Peyer's patch (tissue), 4 donors: ENCODE measurements around the gene IL34.

Experiments used
- POLR2A ChIP-seq, 2 donors: fragments of 450-650 bp; IDR thresholded peaks; one replicate each; pipeline ENCODE4 v1.5.1; 2017; ENCODE audit warnings: antibody characterized with exemption in 2 of 2, mild to moderate bottlenecking in 2 of 2, moderate library complexity in 2 of 2
- TF ChIP-seq, protein P1 (sequence below), 6 experiments: fragments of 450-650 bp in 4 of 6; fragments of 200-600 bp in 2 of 6; sonication (generic) in 1 of 6; IDR thresholded peaks; one replicate each; pipeline ENCODE4 v1.5.1; 2017 to 2019; ENCODE audit warnings: antibody characterized with exemption in 6 of 6, mild to moderate bottlenecking in 3 of 6, moderate library complexity in 1 of 6

DNA sequence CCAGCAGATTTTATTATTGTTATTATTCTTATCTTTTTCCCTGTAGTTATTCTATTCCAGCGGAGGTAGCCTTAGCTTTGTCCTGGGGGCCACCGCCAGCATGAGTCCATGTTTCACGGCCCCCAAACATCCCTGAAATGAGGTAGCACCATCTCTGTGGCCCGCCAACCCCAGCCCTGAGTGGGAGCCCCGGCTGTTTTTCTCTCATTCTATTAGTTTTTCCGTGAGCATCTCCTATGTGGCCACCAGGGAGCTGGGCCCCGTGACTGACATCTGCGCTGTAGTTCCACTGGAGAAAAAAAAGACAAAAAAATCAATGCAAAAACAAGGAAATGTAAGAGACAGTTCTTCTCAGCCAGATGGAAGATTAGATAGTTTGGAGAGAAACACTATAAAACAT lies 43.5 kb upstream of the IL34 start:
- TF ChIP-seq POLR2A (IDR thresholded peaks at IDR 0.05) = no peak
- TF ChIP-seq, protein P1, sequence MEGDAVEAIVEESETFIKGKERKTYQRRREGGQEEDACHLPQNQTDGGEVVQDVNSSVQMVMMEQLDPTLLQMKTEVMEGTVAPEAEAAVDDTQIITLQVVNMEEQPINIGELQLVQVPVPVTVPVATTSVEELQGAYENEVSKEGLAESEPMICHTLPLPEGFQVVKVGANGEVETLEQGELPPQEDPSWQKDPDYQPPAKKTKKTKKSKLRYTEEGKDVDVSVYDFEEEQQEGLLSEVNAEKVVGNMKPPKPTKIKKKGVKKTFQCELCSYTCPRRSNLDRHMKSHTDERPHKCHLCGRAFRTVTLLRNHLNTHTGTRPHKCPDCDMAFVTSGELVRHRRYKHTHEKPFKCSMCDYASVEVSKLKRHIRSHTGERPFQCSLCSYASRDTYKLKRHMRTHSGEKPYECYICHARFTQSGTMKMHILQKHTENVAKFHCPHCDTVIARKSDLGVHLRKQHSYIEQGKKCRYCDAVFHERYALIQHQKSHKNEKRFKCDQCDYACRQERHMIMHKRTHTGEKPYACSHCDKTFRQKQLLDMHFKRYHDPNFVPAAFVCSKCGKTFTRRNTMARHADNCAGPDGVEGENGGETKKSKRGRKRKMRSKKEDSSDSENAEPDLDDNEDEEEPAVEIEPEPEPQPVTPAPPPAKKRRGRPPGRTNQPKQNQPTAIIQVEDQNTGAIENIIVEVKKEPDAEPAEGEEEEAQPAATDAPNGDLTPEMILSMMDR (IDR thresholded peaks at IDR 0.05) = no peak
